ENCODE results near the gene FA2H. TPM values are rescaled to one million over a fixed set of nuclear protein-coding genes. Genes with fewer than 3 reads are reported as not detected.

Gene FA2H
- total and polyA plus RNA-seq, 2 donors (not counting 1 experiment from before 2014, with no cell fraction given): not detected

- peaks cover 4% of the 10 kb centered on the region for H3K27me3 ChIP-seq (ENCODE audit: control insufficient read depth, insufficient read depth, low read length)
- H3K27ac ChIP-seq (ENCODE audit: insufficient read depth, low read length): no peak overlapping the region
- no peaks in the 10 kb centered on the region for H3K9me3 ChIP-seq (ENCODE audit: control insufficient read depth, insufficient read depth, low read depth, low read length)
- no peak overlapping the region for H3K4me3 ChIP-seq (replicated peaks in 1 of 4; ENCODE audit: control extremely low read depth in 1 of 4, insufficient read depth in 1 of 4, low read depth in 3 of 4, low read length in 4 of 4)
- no peak overlapping the region for H3K9ac ChIP-seq (ENCODE audit: insufficient read depth, low read length)
- no peak for DNase-seq (ENCODE audit: low read depth in 2 of 2)
- H2AFZ ChIP-seq (ENCODE audit: low read length): no peak overlapping the region
- TF ChIP-seq EZH2 (IDR thresholded peaks at IDR 0.05; ENCODE audit: low read length, missing control alignments): no peak
- TF ChIP-seq CTCF (conservative IDR thresholded peaks at IDR 0.05 in 1 of 2, IDR thresholded peaks at IDR 0.05 in 1 of 2; ENCODE audit: low read depth in 1 of 2, low read length in 2 of 2): no peak
- H3K4me1 ChIP-seq (ENCODE audit: control insufficient read depth, extremely low read depth, insufficient read depth, low read length): no peaks in the 10 kb centered on the region
- no peaks in the 10 kb centered on the region for H3K79me2 ChIP-seq (ENCODE audit: control insufficient read depth, insufficient read depth, low read length)
- no peaks in the 10 kb centered on the region for H4K20me1 ChIP-seq (ENCODE audit: control insufficient read depth, extremely low read depth, insufficient read depth, low read length)
- H3K36me3 ChIP-seq (ENCODE audit: control insufficient read depth, insufficient read depth, low read length): no peaks in the 10 kb centered on the region
- H3K4me2 ChIP-seq (ENCODE audit: extremely low read depth, insufficient read depth, low read length): no peak overlapping the region
Measured at GRCh38 chr16:74758801-74759200, 15.8 kb downstream of the FA2H start.

- Histone ChIP-seq H3K4me2 (ENCODE audit: extremely low read depth, insufficient read depth, low read length) (no peak overlapping the region), H3K36me3 (ENCODE audit: control insufficient read depth, insufficient read depth, low read length) (no peaks in the 10 kb centered on the region), H3K79me2 (ENCODE audit: control insufficient read depth, insufficient read depth, low read length) (no peaks in the 10 kb centered on the region), H3K9ac (ENCODE audit: insufficient read depth, low read length) (no peak overlapping the region), H3K27ac (ENCODE audit: insufficient read depth, low read length) (no peak overlapping the region), H3K27me3 (ENCODE audit: control insufficient read depth, insufficient read depth, low read length) (peaks cover 4% of the 10 kb centered on the region), H4K20me1 (ENCODE audit: control insufficient read depth, extremely low read depth, insufficient read depth, low read length) (no peaks in the 10 kb centered on the region), H3K9me3 (ENCODE audit: control insufficient read depth, insufficient read depth, low read depth, low read length) (no peaks in the 10 kb centered on the region), H3K4me3 (replicated peaks in 1 of 4; ENCODE audit: control extremely low read depth in 1 of 4, insufficient read depth in 1 of 4, low read depth in 3 of 4, low read length in 4 of 4) (no peak overlapping the region), H2AFZ (ENCODE audit: low read length) (no peak overlapping the region), H3K4me1 (ENCODE audit: control insufficient read depth, extremely low read depth, insufficient read depth, low read length) (no peaks in the 10 kb centered on the region)
- no peak for DNase-seq (ENCODE audit: low read depth in 2 of 2)
- no peak for TF ChIP-seq CTCF (conservative IDR thresholded peaks at IDR 0.05 in 1 of 2, IDR thresholded peaks at IDR 0.05 in 1 of 2; ENCODE audit: low read depth in 1 of 2, low read length in 2 of 2)
- TF ChIP-seq EZH2 (IDR thresholded peaks at IDR 0.05; ENCODE audit: low read length, missing control alignments): no peak
Measured at GRCh38 chr16:74757349-74757748, 17.3 kb downstream of the FA2H start.

- Histone ChIP-seq H2AFZ (ENCODE audit: low read length) (no peak overlapping the region), H3K4me1 (ENCODE audit: control insufficient read depth, extremely low read depth, insufficient read depth, low read length) (no peaks in the 10 kb centered on the region), H3K9ac (ENCODE audit: insufficient read depth, low read length) (no peak overlapping the region), H3K27me3 (ENCODE audit: control insufficient read depth, insufficient read depth, low read length) (peaks cover 4% of the 10 kb centered on the region), H3K4me2 (ENCODE audit: extremely low read depth, insufficient read depth, low read length) (no peak overlapping the region), H4K20me1 (ENCODE audit: control insufficient read depth, extremely low read depth, insufficient read depth, low read length) (no peaks in the 10 kb centered on the region), H3K27ac (ENCODE audit: insufficient read depth, low read length) (no peak overlapping the region), H3K36me3 (ENCODE audit: control insufficient read depth, insufficient read depth, low read length) (no peaks in the 10 kb centered on the region), H3K9me3 (ENCODE audit: control insufficient read depth, insufficient read depth, low read depth, low read length) (no peaks in the 10 kb centered on the region), H3K4me3 (replicated peaks in 1 of 4; ENCODE audit: control extremely low read depth in 1 of 4, insufficient read depth in 1 of 4, low read depth in 3 of 4, low read length in 4 of 4) (no peak overlapping the region), H3K79me2 (ENCODE audit: control insufficient read depth, insufficient read depth, low read length) (no peaks in the 10 kb centered on the region)
- DNase-seq (ENCODE audit: low read depth in 2 of 2): no peak
- TF ChIP-seq EZH2 (IDR thresholded peaks at IDR 0.05; ENCODE audit: low read length, missing control alignments) (no peak), CTCF (conservative IDR thresholded peaks at IDR 0.05 in 1 of 2, IDR thresholded peaks at IDR 0.05 in 1 of 2; ENCODE audit: low read depth in 1 of 2, low read length in 2 of 2) (no peak)
Measured at GRCh38 chr16:74756203-74756602, 18.4 kb downstream of the FA2H start.
